GM23338 (cell line): ENCODE measurements around the gene MBLAC1. TPM values are rescaled to one million over a fixed set of nuclear protein-coding genes. Genes with fewer than 3 reads are reported as not detected.
A peak's percentile ranks its signal among the peaks of the same experiment; 100 is the strongest.

Source experiments
- ATAC-seq: fragments of 200-7000 bp; cut with Tn5 transposase; 3 replicates; pipeline ENCODE4 v1.9.1; 2020
- DNase-seq: peaks from one replicate; pipeline ENCODE4 v3.0.0-alpha.2; 2015; ENCODE audit warnings: low spot score
- H2AFZ ChIP-seq: fragments of 200-600 bp; sonication (generic); 2 replicates; pipeline ENCODE4 v1.8.0; 2016; ENCODE audit warnings: antibody characterized with exemption, mild to moderate bottlenecking, moderate library complexity
- H3F3A ChIP-seq: fragments of 200-600 bp; sonication (generic); replicated peaks from 2 replicates; pipeline ENCODE4 v1.8.0; 2017; ENCODE audit warnings: antibody characterized with exemption, mixed run types, low read depth
- H3K27ac ChIP-seq: fragments of 200-600 bp; sonication (generic); 2 replicates; pipeline ENCODE4 v1.6.1; 2016; ENCODE audit warnings: low read depth
- H3K27me3 ChIP-seq: fragments of 200-600 bp; sonication (generic); 2 replicates; pipeline ENCODE4 v1.8.0; 2016; ENCODE audit warnings: mild to moderate bottlenecking, mixed run types, moderate library complexity; ENCODE audit not compliant: insufficient read depth
- H3K36me3 ChIP-seq: fragments of 200-600 bp; sonication (generic); 2 replicates; pipeline ENCODE4 v1.8.0; 2016; ENCODE audit warnings: mild to moderate bottlenecking; ENCODE audit not compliant: insufficient read depth
- H3K4me1 ChIP-seq: fragments of 200-600 bp; sonication (generic); 2 replicates; pipeline ENCODE4 v1.8.0; 2016; ENCODE audit warnings: mild to moderate bottlenecking, moderate library complexity; ENCODE audit not compliant: insufficient read depth
- H3K4me2 ChIP-seq: fragments of 200-600 bp; sonication (generic); 2 replicates; pipeline ENCODE4 v1.7.1; 2017; ENCODE audit warnings: mixed run types
- H3K4me3 ChIP-seq: fragments of 200-600 bp; sonication (generic); 2 replicates; pipeline ENCODE4 v1.6.1; 2016; ENCODE audit warnings: mixed run types
- H3K79me2 ChIP-seq: fragments of 200-600 bp; sonication (generic); replicated peaks from 2 replicates; pipeline ENCODE4 v1.8.0; 2017; ENCODE audit warnings: mild to moderate bottlenecking; ENCODE audit not compliant: insufficient read depth
- H3K9me2 ChIP-seq: fragments of 200-600 bp; sonication (generic); 2 replicates; pipeline ENCODE4 v1.8.0; 2017; ENCODE audit not compliant: insufficient read depth
- H4K20me1 ChIP-seq: fragments of 200-600 bp; sonication (generic); replicated peaks from 2 replicates; pipeline ENCODE4 v1.8.0; 2017; ENCODE audit warnings: mild to moderate bottlenecking; ENCODE audit not compliant: insufficient read depth
- H3K27ac Mint-ChIP-seq: 2 replicates; pipeline ENCODE4 v1.8.0; 2020; ENCODE audit warnings: inconsistent platforms, mild to moderate bottlenecking, moderate library complexity, mixed read lengths
- H3K27me3 Mint-ChIP-seq: 3 replicates; pipeline ENCODE4 v1.8.0; 2022; ENCODE audit warnings: low read depth, mild to moderate bottlenecking, moderate library complexity, mixed read lengths, inconsistent platforms; ENCODE audit not compliant: insufficient read depth, poor library complexity
- H3K36me3 Mint-ChIP-seq: 3 replicates; pipeline ENCODE4 v1.8.0; 2021; ENCODE audit warnings: low read depth, mild to moderate bottlenecking, inconsistent platforms, moderate library complexity, mixed read lengths
- H3K4me1 Mint-ChIP-seq: 3 replicates; pipeline ENCODE4 v1.8.0; 2020; ENCODE audit warnings: mild to moderate bottlenecking, inconsistent platforms, mixed read lengths
- H3K4me3 Mint-ChIP-seq: 3 replicates; pipeline ENCODE4 v1.8.0; 2021; ENCODE audit warnings: moderate library complexity, mild to moderate bottlenecking, inconsistent platforms, mixed read lengths
- H3K9me3 Mint-ChIP-seq: 3 replicates; pipeline ENCODE4 v1.8.0; 2020; ENCODE audit warnings: moderate library complexity, mild to moderate bottlenecking, inconsistent platforms, mixed read lengths
- CREB1 ChIP-seq: fragments of 250-450 bp; sonication (Bioruptor Pico); IDR thresholded peaks from 2 replicates; pipeline ENCODE4 v1.5.0; 2020; ENCODE audit warnings: low read depth, mild to moderate bottlenecking, moderate library complexity
- CTCF ChIP-seq, 2 experiments: fragments of 200-600 bp in 1 of 2; sonication (generic) in 1 of 2; conservative IDR thresholded peaks; 2 replicates each; pipeline versions ENCODE4 v1.5.1 to v1.6.1; 2016 to 2017; ENCODE audit warnings: antibody characterized with exemption in 2 of 2, low read depth in 2 of 2, mild to moderate bottlenecking in 2 of 2, moderate library complexity in 1 of 2
- ETS1 ChIP-seq: IDR thresholded peaks from 2 replicates; pipeline ENCODE4 v1.6.1; 2016; ENCODE audit warnings: antibody characterized with exemption
- EZH2 ChIP-seq: fragments of 200-600 bp; sonication (generic); IDR thresholded peaks from one replicate; pipeline ENCODE4 v1.8.0; 2017; ENCODE audit warnings: antibody characterized with exemption, mild to moderate bottlenecking, low read depth; ENCODE audit not compliant: unreplicated experiment
- EZH2phosphoT487 ChIP-seq: fragments of 200-600 bp; sonication (generic); IDR thresholded peaks from one replicate; pipeline ENCODE4 v1.8.1; 2018; ENCODE audit warnings: antibody characterized with exemption; ENCODE audit not compliant: unreplicated experiment
- JUNB ChIP-seq: IDR thresholded peaks from one replicate; pipeline ENCODE4 v1.6.1; 2016; ENCODE audit warnings: antibody characterized with exemption; ENCODE audit not compliant: unreplicated experiment
- NANOG ChIP-seq: IDR thresholded peaks from 2 replicates; pipeline ENCODE4 v1.6.1; 2016; ENCODE audit warnings: antibody characterized with exemption, borderline replicate concordance
- POLR2AphosphoS5 ChIP-seq: IDR thresholded peaks from 2 replicates; pipeline ENCODE4 v1.6.1; 2016; ENCODE audit warnings: antibody characterized with exemption, low read depth
- REST ChIP-seq: IDR thresholded peaks from one replicate; pipeline ENCODE4 v1.6.1; 2018; ENCODE audit warnings: antibody characterized with exemption; ENCODE audit not compliant: unreplicated experiment
- STAT1 ChIP-seq: IDR thresholded peaks from one replicate; pipeline ENCODE4 v1.6.1; 2016; ENCODE audit warnings: antibody characterized with exemption; ENCODE audit not compliant: unreplicated experiment
- ZNF114 ChIP-seq: fragments of 250-450 bp; sonication (Bioruptor Pico); IDR thresholded peaks from 2 replicates; pipeline ENCODE4 v1.5.0; 2020; ENCODE audit warnings: mild to moderate bottlenecking, moderate library complexity
- ZNF331 ChIP-seq: fragments of 250-450 bp; sonication (Bioruptor Pico); IDR thresholded peaks from 2 replicates; pipeline ENCODE4 v1.5.0; 2020; ENCODE audit warnings: low read depth, mild to moderate bottlenecking, moderate library complexity
- ZNF462 ChIP-seq: fragments of 250-450 bp; sonication (Bioruptor Pico); IDR thresholded peaks from 2 replicates; pipeline ENCODE4 v1.5.0; 2020; ENCODE audit warnings: mild to moderate bottlenecking, moderate library complexity
- polyA plus RNA-seq: library from polyadenylated mRNA; unstranded; fragments of >200 nt; fragmentation: Nextera tagmentation; extraction: Ambion mirVana; gene quantifications from 2 replicates; pipeline ENCODE4 v1.2.1, GENCODE V29; 2016
- total RNA-seq: library from RNA; depleted of rRNA; stranded (reverse); fragments of >200 nt; shearing (Covaris generic); gene quantifications from 2 replicates; pipeline ENCODE4 v1.2.3, GENCODE V29; 2014

MBLAC1 gene
- total and polyA plus RNA-seq, 2 experiments from 2014 or later = 2.7 to 5.7 TPM

- no peak overlapping the region for H3K4me3 ChIP-seq
- no peak overlapping the region for H3K4me2 ChIP-seq
- H3K27me3 ChIP-seq = no peaks in the 10 kb centered on the region
- H3K4me3 Mint-ChIP-seq = 0 out of 3 replicates have a peak overlapping the region, but pooled peaks have one; percentile 83
- peaks cover 23% of the 10 kb centered on the region for H3K27me3 Mint-ChIP-seq
- no peaks in the 10 kb centered on the region; the same call in 1 of the 2 replicates for H3K4me1 ChIP-seq
- H3K27ac Mint-ChIP-seq = no peak overlapping the region
- peaks cover 24% of the 10 kb centered on the region for H3F3A ChIP-seq
- no peak overlapping the region for H2AFZ ChIP-seq
- H3K4me1 Mint-ChIP-seq = peaks cover 24% of the 10 kb centered on the region
- peaks cover 4% of the 10 kb centered on the region for H4K20me1 ChIP-seq
- H3K79me2 ChIP-seq = no peaks in the 10 kb centered on the region
- no peaks in the 10 kb centered on the region for H3K36me3 ChIP-seq
- DNase-seq (no peak), ATAC-seq (no peak)
- H3K27ac ChIP-seq = no peak overlapping the region
- TF ChIP-seq POLR2AphosphoS5 (no peak), REST (no peak), ZNF462 (no peak), CREB1 (CRISPR knock-in tag) (no peak), ZNF114 (CRISPR knock-in tag) (no peak), CTCF (conservative IDR thresholded peaks at IDR 0.05; ENCODE audit: low read depth in 2 of 2) (no peak), EZH2phosphoT487 (no peak), ZNF331 (no peak), NANOG (no peak), JUNB (no peak), EZH2 (no peak), STAT1 (no peak), ETS1 (no peak)
- H3K36me3 Mint-ChIP-seq = peaks cover 22% of the 10 kb centered on the region
- no peaks in the 10 kb centered on the region for H3K9me3 Mint-ChIP-seq
- H3K9me2 ChIP-seq = no peaks in the 10 kb centered on the region
Measured at GRCh38 chr7:100160067-100160466, 33.3 kb downstream of the MBLAC1 start.
